Measurements from ENCODE around the gene DPEP1. TPM values are rescaled to one million over a fixed set of nuclear protein-coding genes. Genes with fewer than 3 reads are reported as not detected.

The DPEP1 gene
- total RNA-seq, 1 donor from 2014 or later, result 0.24 TPM

- TF ChIP-seq CTCF (IDR thresholded peaks at IDR 0.05) (no peak), EZH2phosphoT487 (IDR thresholded peaks at IDR 0.05) (no peak), EZH2 (IDR thresholded peaks at IDR 0.05) (no peak)
- Histone ChIP-seq H2AFZ (replicated peaks) (no peak overlapping the region), H3F3A (ENCODE audit: low read depth) (peaks cover 13% of the 10 kb centered on the region), H3K27ac (no peak overlapping the region), H3K9me3 (ENCODE audit: low read depth) (no peaks in the 10 kb centered on the region), H3K36me3 (no peaks in the 10 kb centered on the region), H4K20me1 (ENCODE audit: low read depth) (peaks cover 4% of the 10 kb centered on the region), H3K4me2 (no peak overlapping the region), H3K4me1 (peaks cover 4% of the 10 kb centered on the region), H3K27me3 (peaks cover 6% of the 10 kb centered on the region), H3K79me2 (ENCODE audit: low read depth) (no peaks in the 10 kb centered on the region), H3K9ac (no peak overlapping the region), H3K4me3 (no peak overlapping the region)
- no peaks in the 10 kb centered on the region for H3K9me3 Mint-ChIP-seq
- H3K4me3 Mint-ChIP-seq, result peak overlapping the region; percentile 38
- peaks cover 28% of the 10 kb centered on the region for H3K4me1 Mint-ChIP-seq
- peaks cover 2% of the 10 kb centered on the region for H3K27me3 Mint-ChIP-seq (ENCODE audit: insufficient read depth, low read depth)
- H3K36me3 Mint-ChIP-seq, result no peaks in the 10 kb centered on the region
- DNase-seq (ENCODE audit: low spot score), result no peak
- no peak overlapping the region for H3K27ac Mint-ChIP-seq
Measured at GRCh38 chr16:89600427-89600826, 13.0 kb upstream of the DPEP1 start.

- Histone ChIP-seq H3K9me3 (ENCODE audit: low read depth) (no peaks in the 10 kb centered on the region), H3K27ac (no peak overlapping the region), H3F3A (ENCODE audit: low read depth) (peaks cover 13% of the 10 kb centered on the region), H3K4me1 (peaks cover 4% of the 10 kb centered on the region), H3K27me3 (peaks cover 6% of the 10 kb centered on the region), H3K79me2 (ENCODE audit: low read depth) (no peaks in the 10 kb centered on the region), H3K9ac (no peak overlapping the region), H4K20me1 (ENCODE audit: low read depth) (peaks cover 4% of the 10 kb centered on the region), H3K4me2 (no peak overlapping the region), H3K4me3 (no peak overlapping the region), H3K36me3 (no peaks in the 10 kb centered on the region), H2AFZ (replicated peaks) (no peak overlapping the region)
- no peak for DNase-seq (ENCODE audit: low spot score)
- Mint-ChIP-seq H3K36me3 (no peaks in the 10 kb centered on the region), H3K27ac (no peak overlapping the region), H3K4me1 (peaks cover 28% of the 10 kb centered on the region), H3K27me3 (ENCODE audit: insufficient read depth, low read depth) (peaks cover 2% of the 10 kb centered on the region), H3K4me3 (no peak overlapping the region), H3K9me3 (no peaks in the 10 kb centered on the region)
- TF ChIP-seq EZH2 (IDR thresholded peaks at IDR 0.05) (no peak), EZH2phosphoT487 (IDR thresholded peaks at IDR 0.05) (no peak), CTCF (IDR thresholded peaks at IDR 0.05) (no peak)
Measured at GRCh38 chr16:89600956-89601355, 12.5 kb upstream of the DPEP1 start.

- Mint-ChIP-seq H3K4me3 (no peak overlapping the region), H3K27ac (no peak overlapping the region), H3K27me3 (ENCODE audit: insufficient read depth, low read depth) (peaks cover 2% of the 10 kb centered on the region), H3K36me3 (no peaks in the 10 kb centered on the region), H3K9me3 (no peaks in the 10 kb centered on the region), H3K4me1 (peaks cover 28% of the 10 kb centered on the region)
- peaks cover 4% of the 10 kb centered on the region for H4K20me1 ChIP-seq (ENCODE audit: low read depth)
- no peaks in the 10 kb centered on the region for H3K79me2 ChIP-seq (ENCODE audit: low read depth)
- no peak overlapping the region for H2AFZ ChIP-seq (replicated peaks)
- H3K4me2 ChIP-seq, result peak overlapping the region; percentile 60
- peaks cover 13% of the 10 kb centered on the region for H3F3A ChIP-seq (ENCODE audit: low read depth)
- H3K36me3 ChIP-seq, result no peaks in the 10 kb centered on the region
- no peaks in the 10 kb centered on the region for H3K9me3 ChIP-seq (ENCODE audit: low read depth)
- no peak overlapping the region for H3K27ac ChIP-seq
- no peak for TF ChIP-seq EZH2 (IDR thresholded peaks at IDR 0.05)
- no peak for TF ChIP-seq CTCF (IDR thresholded peaks at IDR 0.05)
- no peak for TF ChIP-seq EZH2phosphoT487 (IDR thresholded peaks at IDR 0.05)
- peaks cover 6% of the 10 kb centered on the region for H3K27me3 ChIP-seq
- H3K4me3 ChIP-seq, result no peak overlapping the region
- H3K9ac ChIP-seq, result no peak overlapping the region
- H3K4me1 ChIP-seq, result peaks cover 4% of the 10 kb centered on the region
- no peak for DNase-seq (ENCODE audit: low spot score)
Measured at GRCh38 chr16:89601906-89602272, 11.6 kb upstream of the DPEP1 start.
